Heart left ventricle (tissue), 13 donors: ENCODE data around the gene CLCN1.

ENCODE experiments used
- CTCF ChIP-seq, 12 donors: fragments of 200-600 bp; sonication (generic) in 4 of 12; IDR thresholded peaks; one replicate each; pipeline versions ENCODE4 v1.5.0 to v1.8.0; 2018 to 2022; ENCODE audit warnings: antibody characterized with exemption in 12 of 12, mild to moderate bottlenecking in 5 of 12
- POLR2A ChIP-seq, 2 donors: fragments of 450-650 bp; IDR thresholded peaks; one replicate each; pipeline ENCODE4 v1.6.1; 2017; ENCODE audit warnings: antibody characterized with exemption in 2 of 2, mild to moderate bottlenecking in 2 of 2, moderate library complexity in 2 of 2
- donor health status: ischemic (EF 13 %, LVEDD 7.1; RV severe dilation, severe dysfunction).
- donor health status: DM: no; HTN: yes; CAD: no.
- donor health status: DM: no; HTN: no; CAD: no.
- donor health status: ischemic (EF 25% LVEDD 6.9; RV normal size, moderate dysfunction).
- donor health status: ischemic (EF 25% LVEDD 5.7; RV mildly dilated, moderate dysfunction).
- donor health status: ischemic (EF 35%, LVEDD 5.7; RV mildly dilated, moderate dysfunction).
- donor health status: nonischemic (EF 11% LVEDD 7.7; RV severe dilation, severe dysfunction).
- donor health status: DM: yes; HTN: yes; CAD: no.
- donor health status: PGD.
- donor health status: ischemic (EF 29% LVEDD 5.4; RV normal size, mild dysfunction).
- donor health status: nonischemic (EF 23%, LVEDD 6.1; RV moderate dilation, normal function).

GRCh38 chr7:143300959-143301935, 14.7 kb upstream of the CLCN1 start:
- TF ChIP-seq CTCF (IDR thresholded peaks at IDR 0.05) (no peak), POLR2A (IDR thresholded peaks at IDR 0.05) (no peak)
